ENCODE data around the gene APOBEC3G. TPM values are rescaled to one million over a fixed set of nuclear protein-coding genes. Genes with fewer than 3 reads are reported as not detected.

The APOBEC3G gene
- total and polyA plus RNA-seq, 10 of the 15 experiments (the other 5 are each of a cell fraction or from before 2014, with no cell fraction given) = 103 to 232 (median 152) TPM

DNA sequence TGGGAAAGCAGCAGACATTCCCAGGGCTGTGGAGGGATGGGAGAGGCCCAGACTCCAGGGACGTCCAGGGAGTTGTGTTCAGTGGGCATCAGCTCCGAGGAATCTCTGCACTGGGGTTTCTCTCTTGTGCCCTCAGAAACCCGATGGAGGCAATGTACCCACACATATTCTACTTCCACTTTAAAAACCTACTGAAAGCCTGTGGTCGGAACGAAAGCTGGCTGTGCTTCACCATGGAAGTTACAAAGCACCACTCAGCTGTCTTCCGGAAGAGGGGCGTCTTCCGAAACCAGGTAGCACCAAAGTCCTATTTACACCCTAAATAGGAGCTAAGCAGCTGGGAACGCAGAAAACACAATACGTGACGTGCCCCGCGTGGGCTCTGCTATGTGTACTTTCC is 47.8 kb upstream of the APOBEC3G start (continued):
- TF ChIP-seq JUNB (IDR thresholded peaks at IDR 0.05) = no peak
- no peak for TF ChIP-seq ESRRA (IDR thresholded peaks at IDR 0.05; ENCODE audit: low read length)
- TF ChIP-seq SMAD5 (IDR thresholded peaks at IDR 0.05; ENCODE audit: low read depth) = no peak

DNA sequence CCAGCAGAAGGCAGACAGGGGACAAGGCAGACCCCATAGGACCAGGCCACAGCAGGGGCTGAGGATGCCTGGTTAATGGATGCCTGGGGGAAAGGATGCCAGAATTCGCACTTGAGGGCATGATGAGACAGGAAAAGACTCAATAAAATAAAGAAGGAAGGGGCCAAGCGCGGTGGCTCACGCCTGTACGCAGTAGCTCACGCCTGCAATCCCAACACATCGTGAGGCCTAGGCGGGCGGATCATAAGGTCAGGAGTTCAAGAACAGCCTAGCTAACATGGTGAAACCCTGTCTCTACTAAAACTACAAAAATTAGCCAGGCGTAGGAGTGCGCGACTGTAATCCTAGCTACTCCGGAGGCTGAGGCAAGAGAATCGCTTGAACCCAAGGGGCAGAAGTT is 46.4 kb upstream of the APOBEC3G start:
- H4K20me1 ChIP-seq (ENCODE audit: control insufficient read depth, insufficient read depth) = no peaks in the 10 kb centered on the region
- in situ Hi-C loops (cut with MboI) (no loop called here), intact Hi-C loops (cut with micrococcal nuclease; ENCODE audit: unreplicated experiment) (no loop called here)
- no peak for FAIRE-seq
- no peak for DNase-seq (ENCODE audit: low read depth, low spot score)
- no peaks in the 10 kb centered on the region for H3K9me3 ChIP-seq (replicated peaks; ENCODE audit: control insufficient read depth, insufficient read depth, low read length)
- RAD21 ChIA-PET (ENCODE audit: unreplicated experiment) = no interaction called here
- SMC1A ChIA-PET (ENCODE audit: uncharacterized antibody, unreplicated experiment) = no interaction called here
- no peak for ATAC-seq
- H3K27ac ChIP-seq (ENCODE audit: control insufficient read depth, insufficient read depth) = no peak overlapping the region
- WGBS (ENCODE audit: insufficient coverage, insufficient replicate concordance, low lambda C conversion rate, missing lambda C conversion rate) = 97% methylated on average over 14 of the region's 14 CpGs
- H3K4me3 ChIP-seq = no peak overlapping the region
- no peaks in the 10 kb centered on the region for H3K79me2 ChIP-seq (ENCODE audit: control insufficient read depth, insufficient read depth, low read length)
- CTCF ChIA-PET = no interaction called here
- POLR2A ChIA-PET = no interaction called here
- H3K4me2 ChIP-seq (ENCODE audit: control insufficient read depth, insufficient read depth) = no peak overlapping the region
- no peaks in the 10 kb centered on the region; a peak in 2 of 4 replicates for H3K36me3 ChIP-seq (ENCODE audit: control insufficient read depth in 2 of 2, insufficient read depth in 2 of 2, low read length in 1 of 2)
- no peak overlapping the region for H3K9ac ChIP-seq (ENCODE audit: control insufficient read depth, insufficient read depth, low read length)
- no TSS peak for BruUV-seq (replicated peaks)
- no peak overlapping the region for H2AFZ ChIP-seq (ENCODE audit: control insufficient read depth, low read depth, low read length)
- H3K27me3 ChIP-seq (replicated peaks in 1 of 2; ENCODE audit: control insufficient read depth in 2 of 2, insufficient read depth in 2 of 2, low read length in 1 of 2) = no peaks in the 10 kb centered on the region
- TF ChIP-seq SUZ12 (IDR thresholded peaks at IDR 0.05; ENCODE audit: unreplicated experiment) (no peak), MYC (IDR thresholded peaks at IDR 0.05; ENCODE audit: insufficient read depth, insufficient read length, insufficient replicate concordance, low read length, severe bottlenecking) (no peak), IKZF1 (conservative IDR thresholded peaks at IDR 0.05) (no peak), SREBF1 (IDR thresholded peaks at IDR 0.05; ENCODE audit: low read length) (no peak), PML (IDR thresholded peaks at IDR 0.05; ENCODE audit: low read length) (no peak), NR2F1 (conservative IDR thresholded peaks at IDR 0.05) (no peak), TCF12 (IDR thresholded peaks at IDR 0.05; ENCODE audit: low read depth, low read length) (no peak), POLR2A (IDR thresholded peaks at IDR 0.05; ENCODE audit: low read depth, low read length) (no peak), ZBED1 (IDR thresholded peaks at IDR 0.05; ENCODE audit: borderline replicate concordance) (no peak), EED (IDR thresholded peaks at IDR 0.05; ENCODE audit: low read depth) (no peak), ZNF384 (IDR thresholded peaks at IDR 0.05; ENCODE audit: borderline replicate concordance, low read depth, low read length) (no peak)
- TF ChIP-seq, protein P1, sequence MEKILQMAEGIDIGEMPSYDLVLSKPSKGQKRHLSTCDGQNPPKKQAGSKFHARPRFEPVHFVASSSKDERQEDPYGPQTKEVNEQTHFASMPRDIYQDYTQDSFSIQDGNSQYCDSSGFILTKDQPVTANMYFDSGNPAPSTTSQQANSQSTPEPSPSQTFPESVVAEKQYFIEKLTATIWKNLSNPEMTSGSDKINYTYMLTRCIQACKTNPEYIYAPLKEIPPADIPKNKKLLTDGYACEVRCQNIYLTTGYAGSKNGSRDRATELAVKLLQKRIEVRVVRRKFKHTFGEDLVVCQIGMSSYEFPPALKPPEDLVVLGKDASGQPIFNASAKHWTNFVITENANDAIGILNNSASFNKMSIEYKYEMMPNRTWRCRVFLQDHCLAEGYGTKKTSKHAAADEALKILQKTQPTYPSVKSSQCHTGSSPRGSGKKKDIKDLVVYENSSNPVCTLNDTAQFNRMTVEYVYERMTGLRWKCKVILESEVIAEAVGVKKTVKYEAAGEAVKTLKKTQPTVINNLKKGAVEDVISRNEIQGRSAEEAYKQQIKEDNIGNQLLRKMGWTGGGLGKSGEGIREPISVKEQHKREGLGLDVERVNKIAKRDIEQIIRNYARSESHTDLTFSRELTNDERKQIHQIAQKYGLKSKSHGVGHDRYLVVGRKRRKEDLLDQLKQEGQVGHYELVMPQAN (conservative IDR thresholded peaks at IDR 0.05) = no peak
- TF ChIP-seq, protein P2, sequence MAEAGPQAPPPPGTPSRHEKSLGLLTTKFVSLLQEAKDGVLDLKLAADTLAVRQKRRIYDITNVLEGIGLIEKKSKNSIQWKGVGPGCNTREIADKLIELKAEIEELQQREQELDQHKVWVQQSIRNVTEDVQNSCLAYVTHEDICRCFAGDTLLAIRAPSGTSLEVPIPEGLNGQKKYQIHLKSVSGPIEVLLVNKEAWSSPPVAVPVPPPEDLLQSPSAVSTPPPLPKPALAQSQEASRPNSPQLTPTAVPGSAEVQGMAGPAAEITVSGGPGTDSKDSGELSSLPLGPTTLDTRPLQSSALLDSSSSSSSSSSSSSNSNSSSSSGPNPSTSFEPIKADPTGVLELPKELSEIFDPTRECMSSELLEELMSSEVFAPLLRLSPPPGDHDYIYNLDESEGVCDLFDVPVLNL (IDR thresholded peaks at IDR 0.05; ENCODE audit: low read depth, low read length) = no peak
- TF ChIP-seq, protein P3, sequence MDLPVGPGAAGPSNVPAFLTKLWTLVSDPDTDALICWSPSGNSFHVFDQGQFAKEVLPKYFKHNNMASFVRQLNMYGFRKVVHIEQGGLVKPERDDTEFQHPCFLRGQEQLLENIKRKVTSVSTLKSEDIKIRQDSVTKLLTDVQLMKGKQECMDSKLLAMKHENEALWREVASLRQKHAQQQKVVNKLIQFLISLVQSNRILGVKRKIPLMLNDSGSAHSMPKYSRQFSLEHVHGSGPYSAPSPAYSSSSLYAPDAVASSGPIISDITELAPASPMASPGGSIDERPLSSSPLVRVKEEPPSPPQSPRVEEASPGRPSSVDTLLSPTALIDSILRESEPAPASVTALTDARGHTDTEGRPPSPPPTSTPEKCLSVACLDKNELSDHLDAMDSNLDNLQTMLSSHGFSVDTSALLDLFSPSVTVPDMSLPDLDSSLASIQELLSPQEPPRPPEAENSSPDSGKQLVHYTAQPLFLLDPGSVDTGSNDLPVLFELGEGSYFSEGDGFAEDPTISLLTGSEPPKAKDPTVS (IDR thresholded peaks at IDR 0.05; ENCODE audit: low read depth, low read length) = no peak
- TF ChIP-seq, protein P4, sequence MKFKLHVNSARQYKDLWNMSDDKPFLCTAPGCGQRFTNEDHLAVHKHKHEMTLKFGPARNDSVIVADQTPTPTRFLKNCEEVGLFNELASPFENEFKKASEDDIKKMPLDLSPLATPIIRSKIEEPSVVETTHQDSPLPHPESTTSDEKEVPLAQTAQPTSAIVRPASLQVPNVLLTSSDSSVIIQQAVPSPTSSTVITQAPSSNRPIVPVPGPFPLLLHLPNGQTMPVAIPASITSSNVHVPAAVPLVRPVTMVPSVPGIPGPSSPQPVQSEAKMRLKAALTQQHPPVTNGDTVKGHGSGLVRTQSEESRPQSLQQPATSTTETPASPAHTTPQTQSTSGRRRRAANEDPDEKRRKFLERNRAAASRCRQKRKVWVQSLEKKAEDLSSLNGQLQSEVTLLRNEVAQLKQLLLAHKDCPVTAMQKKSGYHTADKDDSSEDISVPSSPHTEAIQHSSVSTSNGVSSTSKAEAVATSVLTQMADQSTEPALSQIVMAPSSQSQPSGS (IDR thresholded peaks at IDR 0.05; ENCODE audit: low read length) = no peak
- TF ChIP-seq, protein P5, sequence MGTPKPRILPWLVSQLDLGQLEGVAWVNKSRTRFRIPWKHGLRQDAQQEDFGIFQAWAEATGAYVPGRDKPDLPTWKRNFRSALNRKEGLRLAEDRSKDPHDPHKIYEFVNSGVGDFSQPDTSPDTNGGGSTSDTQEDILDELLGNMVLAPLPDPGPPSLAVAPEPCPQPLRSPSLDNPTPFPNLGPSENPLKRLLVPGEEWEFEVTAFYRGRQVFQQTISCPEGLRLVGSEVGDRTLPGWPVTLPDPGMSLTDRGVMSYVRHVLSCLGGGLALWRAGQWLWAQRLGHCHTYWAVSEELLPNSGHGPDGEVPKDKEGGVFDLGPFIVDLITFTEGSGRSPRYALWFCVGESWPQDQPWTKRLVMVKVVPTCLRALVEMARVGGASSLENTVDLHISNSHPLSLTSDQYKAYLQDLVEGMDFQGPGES (IDR thresholded peaks at IDR 0.05) = no peak
- H3K4me1 ChIP-seq (ENCODE audit: control insufficient read depth, insufficient read depth, low read length) = no peaks in the 10 kb centered on the region
